ENCODE data around the gene RNF144A. TPM values are rescaled to one million over a fixed set of nuclear protein-coding genes. Genes with fewer than 3 reads are reported as not detected.

Gene RNF144A
- total and polyA plus RNA-seq, 2 experiments from 2014 or later = 2.8 to 14.7 TPM

DNA sequence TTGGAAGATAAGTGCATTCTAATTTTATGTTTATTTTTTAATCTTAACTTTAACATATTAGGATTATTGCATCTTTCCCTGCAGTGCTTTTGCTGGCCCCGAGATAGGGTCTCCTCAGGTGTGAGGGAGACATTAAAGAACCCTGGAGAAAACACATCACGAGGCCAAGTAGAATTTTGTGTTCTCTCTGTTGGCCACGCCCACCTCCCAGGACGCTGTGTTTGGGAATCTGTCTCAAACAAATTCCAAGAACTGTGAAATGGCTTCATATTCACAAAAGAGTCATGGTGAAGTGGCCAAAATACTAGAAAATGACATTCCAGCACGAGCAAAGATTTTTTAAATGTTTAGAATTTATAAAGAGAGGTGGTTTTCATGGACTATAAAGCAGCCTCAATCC, 27.3 kb downstream of the RNF144A start:
- no peaks in the 10 kb centered on the region for H3K9me2 ChIP-seq (ENCODE audit: insufficient read depth)
- H3K4me1 ChIP-seq (ENCODE audit: insufficient read depth) = peaks cover 14% of the 10 kb centered on the region
- H3K4me3 ChIP-seq = no peak overlapping the region
- H3K4me2 ChIP-seq = no peak overlapping the region
- H3K36me3 ChIP-seq (ENCODE audit: insufficient read depth) = no peaks in the 10 kb centered on the region
- Mint-ChIP-seq H3K27ac (no peak overlapping the region), H3K36me3 (ENCODE audit: low read depth) (peaks cover 23% of the 10 kb centered on the region), H3K9me3 (no peaks in the 10 kb centered on the region; the same call in 2 of the 3 replicates), H3K4me3 (no peak overlapping the region), H3K4me1 (peaks cover 17% of the 10 kb centered on the region), H3K27me3 (ENCODE audit: insufficient read depth, low read depth, poor library complexity) (peaks cover 6% of the 10 kb centered on the region)
- TF ChIP-seq STAT1 (IDR thresholded peaks at IDR 0.05; ENCODE audit: unreplicated experiment) (no peak), ZNF331 (CRISPR knock-in tag; IDR thresholded peaks at IDR 0.05; ENCODE audit: low read depth) (no peak), EZH2 (IDR thresholded peaks at IDR 0.05; ENCODE audit: low read depth, unreplicated experiment) (no peak), CREB1 (CRISPR knock-in tag; IDR thresholded peaks at IDR 0.05; ENCODE audit: low read depth) (no peak), EZH2phosphoT487 (IDR thresholded peaks at IDR 0.05; ENCODE audit: unreplicated experiment) (no peak)
- TF ChIP-seq, protein P1, sequence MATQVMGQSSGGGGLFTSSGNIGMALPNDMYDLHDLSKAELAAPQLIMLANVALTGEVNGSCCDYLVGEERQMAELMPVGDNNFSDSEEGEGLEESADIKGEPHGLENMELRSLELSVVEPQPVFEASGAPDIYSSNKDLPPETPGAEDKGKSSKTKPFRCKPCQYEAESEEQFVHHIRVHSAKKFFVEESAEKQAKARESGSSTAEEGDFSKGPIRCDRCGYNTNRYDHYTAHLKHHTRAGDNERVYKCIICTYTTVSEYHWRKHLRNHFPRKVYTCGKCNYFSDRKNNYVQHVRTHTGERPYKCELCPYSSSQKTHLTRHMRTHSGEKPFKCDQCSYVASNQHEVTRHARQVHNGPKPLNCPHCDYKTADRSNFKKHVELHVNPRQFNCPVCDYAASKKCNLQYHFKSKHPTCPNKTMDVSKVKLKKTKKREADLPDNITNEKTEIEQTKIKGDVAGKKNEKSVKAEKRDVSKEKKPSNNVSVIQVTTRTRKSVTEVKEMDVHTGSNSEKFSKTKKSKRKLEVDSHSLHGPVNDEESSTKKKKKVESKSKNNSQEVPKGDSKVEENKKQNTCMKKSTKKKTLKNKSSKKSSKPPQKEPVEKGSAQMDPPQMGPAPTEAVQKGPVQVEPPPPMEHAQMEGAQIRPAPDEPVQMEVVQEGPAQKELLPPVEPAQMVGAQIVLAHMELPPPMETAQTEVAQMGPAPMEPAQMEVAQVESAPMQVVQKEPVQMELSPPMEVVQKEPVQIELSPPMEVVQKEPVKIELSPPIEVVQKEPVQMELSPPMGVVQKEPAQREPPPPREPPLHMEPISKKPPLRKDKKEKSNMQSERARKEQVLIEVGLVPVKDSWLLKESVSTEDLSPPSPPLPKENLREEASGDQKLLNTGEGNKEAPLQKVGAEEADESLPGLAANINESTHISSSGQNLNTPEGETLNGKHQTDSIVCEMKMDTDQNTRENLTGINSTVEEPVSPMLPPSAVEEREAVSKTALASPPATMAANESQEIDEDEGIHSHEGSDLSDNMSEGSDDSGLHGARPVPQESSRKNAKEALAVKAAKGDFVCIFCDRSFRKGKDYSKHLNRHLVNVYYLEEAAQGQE (IDR thresholded peaks at IDR 0.05; ENCODE audit: unreplicated experiment) = no peak
- TF ChIP-seq, protein P2, sequence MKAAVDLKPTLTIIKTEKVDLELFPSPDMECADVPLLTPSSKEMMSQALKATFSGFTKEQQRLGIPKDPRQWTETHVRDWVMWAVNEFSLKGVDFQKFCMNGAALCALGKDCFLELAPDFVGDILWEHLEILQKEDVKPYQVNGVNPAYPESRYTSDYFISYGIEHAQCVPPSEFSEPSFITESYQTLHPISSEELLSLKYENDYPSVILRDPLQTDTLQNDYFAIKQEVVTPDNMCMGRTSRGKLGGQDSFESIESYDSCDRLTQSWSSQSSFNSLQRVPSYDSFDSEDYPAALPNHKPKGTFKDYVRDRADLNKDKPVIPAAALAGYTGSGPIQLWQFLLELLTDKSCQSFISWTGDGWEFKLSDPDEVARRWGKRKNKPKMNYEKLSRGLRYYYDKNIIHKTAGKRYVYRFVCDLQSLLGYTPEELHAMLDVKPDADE (IDR thresholded peaks at IDR 0.05) = no peak
- TF ChIP-seq, protein P3, sequence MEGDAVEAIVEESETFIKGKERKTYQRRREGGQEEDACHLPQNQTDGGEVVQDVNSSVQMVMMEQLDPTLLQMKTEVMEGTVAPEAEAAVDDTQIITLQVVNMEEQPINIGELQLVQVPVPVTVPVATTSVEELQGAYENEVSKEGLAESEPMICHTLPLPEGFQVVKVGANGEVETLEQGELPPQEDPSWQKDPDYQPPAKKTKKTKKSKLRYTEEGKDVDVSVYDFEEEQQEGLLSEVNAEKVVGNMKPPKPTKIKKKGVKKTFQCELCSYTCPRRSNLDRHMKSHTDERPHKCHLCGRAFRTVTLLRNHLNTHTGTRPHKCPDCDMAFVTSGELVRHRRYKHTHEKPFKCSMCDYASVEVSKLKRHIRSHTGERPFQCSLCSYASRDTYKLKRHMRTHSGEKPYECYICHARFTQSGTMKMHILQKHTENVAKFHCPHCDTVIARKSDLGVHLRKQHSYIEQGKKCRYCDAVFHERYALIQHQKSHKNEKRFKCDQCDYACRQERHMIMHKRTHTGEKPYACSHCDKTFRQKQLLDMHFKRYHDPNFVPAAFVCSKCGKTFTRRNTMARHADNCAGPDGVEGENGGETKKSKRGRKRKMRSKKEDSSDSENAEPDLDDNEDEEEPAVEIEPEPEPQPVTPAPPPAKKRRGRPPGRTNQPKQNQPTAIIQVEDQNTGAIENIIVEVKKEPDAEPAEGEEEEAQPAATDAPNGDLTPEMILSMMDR (conservative IDR thresholded peaks at IDR 0.05; ENCODE audit: low read depth in 2 of 2) = no peak
- no peaks in the 10 kb centered on the region for H3K27me3 ChIP-seq (ENCODE audit: insufficient read depth)
- H2AFZ ChIP-seq = no peak overlapping the region
- H3K27ac ChIP-seq (ENCODE audit: low read depth) = no peak overlapping the region
- no peaks in the 10 kb centered on the region for H4K20me1 ChIP-seq (replicated peaks; ENCODE audit: insufficient read depth)
- ATAC-seq (no peak), DNase-seq (ENCODE audit: low spot score) (no peak)
- H3F3A ChIP-seq (replicated peaks; ENCODE audit: low read depth) = no peaks in the 10 kb centered on the region
- no peaks in the 10 kb centered on the region for H3K79me2 ChIP-seq (replicated peaks; ENCODE audit: insufficient read depth)
